Keratinocyte (primary cell): ENCODE results near the gene PLXNB2. TPM values are rescaled to one million over a fixed set of nuclear protein-coding genes. Genes with fewer than 3 reads are reported as not detected.

ENCODE experiments used
- DNase-seq: peaks from one replicate; pipeline ENCODE4 v3.0.0-alpha.2; 2011; ENCODE audit warnings: low read depth, missing footprints, low spot score
- FAIRE-seq: peaks from 2 replicates; lab custom pipeline; 2011; peaks lifted over from hg19 to GRCh38; lab: Jason Lieb, UNC
- H2AFZ ChIP-seq: 2 replicates; pipeline ENCODE4 v1.6.0; 2012; ENCODE audit warnings: low read length, control low read depth, inconsistent platforms; ENCODE audit not compliant: control insufficient read depth
- H3K27ac ChIP-seq: 2 replicates; pipeline ENCODE4 v1.5.1; 2011; ENCODE audit warnings: low read length; ENCODE audit not compliant: control insufficient read depth, insufficient read depth
- H3K27me3 ChIP-seq: 3 replicates; pipeline ENCODE4 v1.6.0; 2011; ENCODE audit warnings: low read length; ENCODE audit not compliant: control insufficient read depth, insufficient read depth; ENCODE audit errors: extremely low read depth
- H3K36me3 ChIP-seq, 2 experiments: 2 replicates in 1 of 2; 3 replicates in 1 of 2; pipeline ENCODE4 v1.5.1; 2011; ENCODE audit warnings: low read length in 2 of 2, mild to moderate bottlenecking in 1 of 2; ENCODE audit not compliant: control insufficient read depth in 2 of 2, insufficient read depth in 2 of 2; ENCODE audit errors: extremely low read depth in 1 of 2
- H3K4me1 ChIP-seq: 3 replicates; pipeline ENCODE4 v1.5.1; 2011; ENCODE audit warnings: low read length; ENCODE audit not compliant: control insufficient read depth, insufficient read depth; ENCODE audit errors: extremely low read depth
- H3K4me2 ChIP-seq: 3 replicates; pipeline ENCODE4 v1.6.0; 2011; ENCODE audit warnings: low read depth, low read length; ENCODE audit not compliant: control insufficient read depth, insufficient read depth; ENCODE audit errors: extremely low read depth
- H3K4me3 ChIP-seq, 3 experiments: fragments of 200-600 bp in 1 of 3; sonication (generic) in 1 of 3; 2 replicates in 2 of 3; 3 replicates in 1 of 3; pipeline ENCODE4 v1.5.1; 2011 to 2016; ENCODE audit warnings: low read length in 3 of 3, mild to moderate bottlenecking in 3 of 3, control low read depth in 2 of 3, inconsistent platforms in 1 of 3, low read depth in 1 of 3, mixed read lengths in 1 of 3, mixed run types in 1 of 3, moderate library complexity in 1 of 3; ENCODE audit not compliant: control insufficient read depth in 2 of 3, insufficient read depth in 2 of 3; ENCODE audit errors: extremely low read depth in 1 of 3
- H3K79me2 ChIP-seq: 2 replicates; pipeline ENCODE4 v1.6.0; 2012; ENCODE audit warnings: low read length; ENCODE audit not compliant: control insufficient read depth, insufficient read depth
- H3K9ac ChIP-seq: 3 replicates; pipeline ENCODE4 v1.6.0; 2011; ENCODE audit warnings: low read length; ENCODE audit not compliant: control insufficient read depth, insufficient read depth; ENCODE audit errors: extremely low read depth
- H3K9me1 ChIP-seq: 3 replicates; pipeline ENCODE4 v1.6.0; 2011; ENCODE audit warnings: low read length; ENCODE audit not compliant: control insufficient read depth, insufficient read depth; ENCODE audit errors: extremely low read depth
- H3K9me3 ChIP-seq: 2 replicates; pipeline ENCODE4 v1.5.1; 2012; ENCODE audit warnings: low read depth, low read length; ENCODE audit not compliant: control insufficient read depth
- H4K20me1 ChIP-seq: 3 replicates; pipeline ENCODE4 v1.6.0; 2011; ENCODE audit warnings: low read length; ENCODE audit not compliant: control insufficient read depth, insufficient read depth; ENCODE audit errors: extremely low read depth
- EZH2 ChIP-seq: IDR thresholded peaks from one replicate; pipeline ENCODE4 v1.6.1; 2012; ENCODE audit warnings: inconsistent platforms, mild to moderate bottlenecking, low read length, moderate library complexity
- dilution Hi-C: fragments of 300-500 bp; cut with MboI; formaldehyde crosslinking; loops from one replicate; pipeline ENCODE4 v1.7.0; 2020; ENCODE audit warnings: low sequenced_read_pairs; ENCODE audit not compliant: extremely low pct_ligation_motif_present
- polyA plus RNA-seq, 5 experiments: library from polyadenylated mRNA; depleted of rRNA in 3 of 5; stranded (reverse) in 3 of 5; stranded (forward) in 1 of 5; unstranded in 1 of 5; fragments of >200 nt; gene quantifications; 1 replicate in 1 of 5; 2 replicates in 3 of 5; 3 replicates in 1 of 5; pipeline versions ENCODE4 v1.2.1 to v1.2.3, GENCODE V29; 2011 to 2012; ENCODE audit warnings: missing spikeins in 2 of 5, low read depth in 1 of 5, low replicate concordance in 1 of 5
- TF ChIP-seq, protein P1 (sequence below), 3 experiments: IDR thresholded peaks in 1 of 3; conservative IDR thresholded peaks in 1 of 3; optimal IDR thresholded peaks in 1 of 3; 2 replicates in 2 of 3; 3 replicates in 1 of 3; pipeline versions ENCODE3 to v1.5.1; 2011; ENCODE audit warnings: low read length in 3 of 3, mild to moderate bottlenecking in 3 of 3, moderate library complexity in 2 of 3, control low read depth in 1 of 3, inconsistent platforms in 1 of 3; ENCODE audit not compliant: insufficient read depth in 2 of 3; ENCODE audit errors: extremely low read depth in 1 of 3

The PLXNB2 gene
- polyA plus RNA-seq, 1 donor (not counting 4 experiments of a cell fraction or from before 2014, with no cell fraction given): 44.3 TPM

- peak within 1 kb of the TSS; percentile 81 for H3K9ac ChIP-seq
- no peaks in the 10 kb centered on the region for H3K27me3 ChIP-seq
- peaks cover 7 to 9% of the 10 kb centered on the region in 2 experiments for H3K36me3 ChIP-seq
- FAIRE-seq: no peak
- no peaks in the 10 kb centered on the region for H3K9me1 ChIP-seq
- H4K20me1 ChIP-seq: no peaks in the 10 kb centered on the region
- H3K27ac ChIP-seq: peak within 1 kb of the TSS; percentile 52
- H3K4me1 ChIP-seq: peaks cover 9% of the 10 kb centered on the region
- peaks cover 10% of the 10 kb centered on the region for H3K79me2 ChIP-seq
- H3K9me3 ChIP-seq: no peaks in the 10 kb centered on the region
- no peak for TF ChIP-seq EZH2
- TF ChIP-seq, protein P1, sequence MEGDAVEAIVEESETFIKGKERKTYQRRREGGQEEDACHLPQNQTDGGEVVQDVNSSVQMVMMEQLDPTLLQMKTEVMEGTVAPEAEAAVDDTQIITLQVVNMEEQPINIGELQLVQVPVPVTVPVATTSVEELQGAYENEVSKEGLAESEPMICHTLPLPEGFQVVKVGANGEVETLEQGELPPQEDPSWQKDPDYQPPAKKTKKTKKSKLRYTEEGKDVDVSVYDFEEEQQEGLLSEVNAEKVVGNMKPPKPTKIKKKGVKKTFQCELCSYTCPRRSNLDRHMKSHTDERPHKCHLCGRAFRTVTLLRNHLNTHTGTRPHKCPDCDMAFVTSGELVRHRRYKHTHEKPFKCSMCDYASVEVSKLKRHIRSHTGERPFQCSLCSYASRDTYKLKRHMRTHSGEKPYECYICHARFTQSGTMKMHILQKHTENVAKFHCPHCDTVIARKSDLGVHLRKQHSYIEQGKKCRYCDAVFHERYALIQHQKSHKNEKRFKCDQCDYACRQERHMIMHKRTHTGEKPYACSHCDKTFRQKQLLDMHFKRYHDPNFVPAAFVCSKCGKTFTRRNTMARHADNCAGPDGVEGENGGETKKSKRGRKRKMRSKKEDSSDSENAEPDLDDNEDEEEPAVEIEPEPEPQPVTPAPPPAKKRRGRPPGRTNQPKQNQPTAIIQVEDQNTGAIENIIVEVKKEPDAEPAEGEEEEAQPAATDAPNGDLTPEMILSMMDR (optimal IDR thresholded peaks at IDR 0.05 in 1 of 3, IDR thresholded peaks at IDR 0.05 in 1 of 3, conservative IDR thresholded peaks at IDR 0.05 in 1 of 3; ENCODE audit: extremely low read depth in 1 of 3, insufficient read depth in 2 of 3, low read length in 3 of 3): no peak
- H3K4me2 ChIP-seq: peak within 1 kb of the TSS; percentile 83
- dilution Hi-C loops: no loop called here
- H3K4me3 ChIP-seq: peak within 1 kb of the TSS; percentile 72 to 75 (median 74)
- no peak for DNase-seq
- peak within 1 kb of the TSS; percentile 73 for H2AFZ ChIP-seq
Measured at GRCh38 chr22:50250555-50251476, 56.6 kb downstream of the PLXNB2 start, which contains the start of gene HDAC10. Gene HDAC10 (minus strand): TSS chr22:50251265. CDS start chr22:50251032, 233 bp downstream.

GRCh38 chr22:50250249-50250554 lies 57.2 kb downstream of the PLXNB2 start:
- Histone ChIP-seq H3K27ac (no peak overlapping the region), H3K9me3 (no peaks in the 10 kb centered on the region), H3K9ac (peak overlapping the region; percentile 81), H2AFZ (no peak overlapping the region), H3K4me1 (peaks cover 12% of the 10 kb centered on the region), H3K4me3 (peak overlapping the region; percentile 72 to 75 (median 74)), H3K4me2 (peak overlapping the region; percentile 83), H3K9me1 (no peaks in the 10 kb centered on the region), H3K27me3 (no peaks in the 10 kb centered on the region), H3K36me3 (peaks cover 7 to 9% of the 10 kb centered on the region in 2 experiments), H3K79me2 (peaks cover 14% of the 10 kb centered on the region), H4K20me1 (no peaks in the 10 kb centered on the region)
- TF ChIP-seq, protein P1 (optimal IDR thresholded peaks at IDR 0.05 in 1 of 3, IDR thresholded peaks at IDR 0.05 in 1 of 3, conservative IDR thresholded peaks at IDR 0.05 in 1 of 3; ENCODE audit: extremely low read depth in 1 of 3, insufficient read depth in 2 of 3, low read length in 3 of 3): no peak
- no peak for TF ChIP-seq EZH2
- DNase-seq (no peak), FAIRE-seq (no peak)
- dilution Hi-C loops: no loop called here
